SK-N-SH (cell line): ENCODE data around the gene NFAT5. TPM values are rescaled to one million over a fixed set of nuclear protein-coding genes. Genes with fewer than 3 reads are reported as not detected.
"Not testable (repeated sequence)": the region's sequence is repeated elsewhere in the genome, so short reads cannot be mapped to it uniquely, and the experiment has no call there.

ENCODE experiments used
- CTCF ChIA-PET: fragments of 300-600, 350-600 bp; formaldehyde crosslinking; extraction: SDS; loops from one replicate; lab custom pipeline; 2021; lab: Yijun Ruan, JAX
- POLR2A ChIA-PET: fragments of 350-600 bp; sonication (Branson Sonifier 250); formaldehyde crosslinking; extraction: SDS; loops from one replicate; lab custom pipeline; 2020; ENCODE audit warnings: antibody characterized with exemption, inconsistent platforms; lab: Yijun Ruan, JAX
- DNase-seq: peaks from one replicate; pipeline ENCODE4 v3.0.0; 2012
- H2AFZ ChIP-seq: fragments of 200-600 bp; sonication (generic); 2 replicates; pipeline ENCODE4 v1.8.1; 2016; ENCODE audit warnings: antibody characterized with exemption, mild to moderate bottlenecking, low read depth
- H3F3A ChIP-seq: fragments of 200-600 bp; sonication (generic); replicated peaks from 2 replicates; pipeline ENCODE3; 2016; ENCODE audit warnings: antibody characterized with exemption, mild to moderate bottlenecking; ENCODE audit not compliant: insufficient read depth
- H3K27ac ChIP-seq, 2 experiments: fragments of 200-500 bp in 1 of 2; fragments of 200-600 bp in 1 of 2; sonication (Bioruptor generic) in 1 of 2; sonication (generic), shearing (Covaris generic) in 1 of 2; 2 replicates each; pipeline versions ENCODE4 v1.5.1 to v1.6.1; 2014 to 2016; ENCODE audit warnings: low read depth in 2 of 2, inconsistent platforms in 1 of 2, low read length in 1 of 2, mild to moderate bottlenecking in 1 of 2, mixed read lengths in 1 of 2
- H3K27me3 ChIP-seq: fragments of 200-600 bp; sonication (generic), shearing (Covaris generic); 2 replicates; pipeline ENCODE4 v1.6.1; 2016; ENCODE audit warnings: mixed run types; ENCODE audit not compliant: insufficient read depth
- H3K36me3 ChIP-seq, 2 experiments: fragments of 200-500 bp in 1 of 2; fragments of 200-600 bp in 1 of 2; sonication (Bioruptor generic) in 1 of 2; sonication (generic) in 1 of 2; replicated peaks in 1 of 2; 2 replicates each; pipeline versions ENCODE3 to v1.5.1; 2014 to 2016; ENCODE audit warnings: low read length in 1 of 2, mild to moderate bottlenecking in 1 of 2; ENCODE audit not compliant: insufficient read depth in 2 of 2, control insufficient read depth in 1 of 2
- H3K4me1 ChIP-seq, 2 experiments: fragments of 200-500 bp in 1 of 2; fragments of 200-600 bp in 1 of 2; sonication (Bioruptor generic) in 1 of 2; sonication (generic), shearing (Covaris generic) in 1 of 2; 2 replicates each; pipeline versions ENCODE4 v1.5.1 to v1.6.1; 2014 to 2016; ENCODE audit warnings: low read depth in 1 of 2, low read length in 1 of 2, mixed run types in 1 of 2; ENCODE audit not compliant: insufficient read depth in 2 of 2, control insufficient read depth in 1 of 2
- H3K4me2 ChIP-seq: fragments of 200-600 bp; sonication (generic), shearing (Covaris generic); 2 replicates; pipeline ENCODE4 v1.6.1; 2017; ENCODE audit warnings: mixed run types
- H3K4me3 ChIP-seq, 2 experiments: fragments of 200-500 bp in 1 of 2; fragments of 200-600 bp in 1 of 2; sonication (Bioruptor generic) in 1 of 2; sonication (generic), shearing (Covaris generic) in 1 of 2; 2 replicates each; pipeline versions ENCODE4 v1.5.1 to v1.8.1; 2014 to 2016; ENCODE audit warnings: low read depth in 2 of 2, inconsistent platforms in 1 of 2, low read length in 1 of 2, mild to moderate bottlenecking in 1 of 2, mixed read lengths in 1 of 2, moderate library complexity in 1 of 2
- H3K79me2 ChIP-seq: fragments of 200-600 bp; sonication (generic); 2 replicates; pipeline ENCODE4 v1.8.1; 2017; ENCODE audit warnings: mild to moderate bottlenecking; ENCODE audit not compliant: insufficient read depth
- H3K9ac ChIP-seq: fragments of 200-600 bp; sonication (generic); 2 replicates; pipeline ENCODE4 v1.6.1; 2017; ENCODE audit warnings: mixed run types
- H3K9me2 ChIP-seq: fragments of 200-600 bp; sonication (generic); 2 replicates; pipeline ENCODE4 v1.6.1; 2017; ENCODE audit warnings: mixed run types
- H3K9me3 ChIP-seq: fragments of 200-600 bp; sonication (generic); 2 replicates; pipeline ENCODE4 v1.6.1; 2017; ENCODE audit warnings: mixed run types, mild to moderate bottlenecking, moderate library complexity
- H4K20me1 ChIP-seq: fragments of 200-600 bp; sonication (generic); 2 replicates; pipeline ENCODE4 v1.6.1; 2017; ENCODE audit warnings: mild to moderate bottlenecking, mixed run types; ENCODE audit not compliant: insufficient read depth
- ELF1 ChIP-seq: IDR thresholded peaks from 2 replicates; pipeline ENCODE4 v1.4.0; 2012
- FOXM1 ChIP-seq: IDR thresholded peaks from 2 replicates; pipeline ENCODE4 v1.4.0; 2012; ENCODE audit warnings: low read depth, mild to moderate bottlenecking
- GATA2 ChIP-seq: sonication (generic); formaldehyde crosslinking; IDR thresholded peaks from 2 replicates; pipeline ENCODE4 v1.5.0; 2020; ENCODE audit warnings: mild to moderate bottlenecking, missing genetic modification reagents
- NFIC ChIP-seq: IDR thresholded peaks from 2 replicates; pipeline ENCODE4 v1.4.0; 2012; ENCODE audit warnings: borderline replicate concordance
- NRF1 ChIP-seq: IDR thresholded peaks from 2 replicates; pipeline ENCODE4 v1.6.1; 2012; ENCODE audit warnings: low read depth, mild to moderate bottlenecking, low read length
- POLR2AphosphoS5 ChIP-seq: IDR thresholded peaks from 2 replicates; pipeline ENCODE4 v1.6.1; 2012; ENCODE audit warnings: low read depth, low read length
- RCOR1 ChIP-seq: fragments of 150-350 bp; IDR thresholded peaks from 2 replicates; pipeline ENCODE4 v1.6.1; 2017; ENCODE audit warnings: antibody characterized with exemption, low read length
- SIN3A ChIP-seq: IDR thresholded peaks from 2 replicates; pipeline ENCODE4 v1.6.1; 2012; ENCODE audit warnings: low read depth, mild to moderate bottlenecking, low read length, moderate library complexity, borderline replicate concordance
- TAF1 ChIP-seq: IDR thresholded peaks from 2 replicates; pipeline ENCODE4 v1.6.1; 2012; ENCODE audit warnings: low read depth, mild to moderate bottlenecking, low read length, moderate library complexity, borderline replicate concordance
- TCF12 ChIP-seq: IDR thresholded peaks from 2 replicates; pipeline ENCODE4 v1.4.0; 2012
- TEAD4 ChIP-seq: IDR thresholded peaks from 2 replicates; pipeline ENCODE4 v1.4.0; 2012; ENCODE audit warnings: mild to moderate bottlenecking, borderline replicate concordance; ENCODE audit not compliant: insufficient read depth
- WGBS: methylation state at CpG from one replicate; pipeline ENCODE4 v1.1.6; 2017; ENCODE audit warnings: low lambda C conversion rate; 5-methylcytosine and 5-hydroxymethylcytosine counted together
- polyA plus RNA-seq, 3 experiments: library from polyadenylated mRNA; depleted of rRNA; stranded (reverse); fragments of >200 nt; gene quantifications; 2 replicates each; pipeline ENCODE4 v1.2.3, GENCODE V29; 2012
- TF ChIP-seq, protein P1 (sequence below): IDR thresholded peaks from 2 replicates; pipeline ENCODE4 v1.4.0; 2012; ENCODE audit warnings: low read depth, borderline replicate concordance
- TF ChIP-seq, protein P2 (sequence below): fragments of 200-600 bp; sonication (generic); IDR thresholded peaks from 2 replicates; pipeline ENCODE4 v1.6.1; 2017; ENCODE audit warnings: antibody characterized with exemption, mild to moderate bottlenecking, moderate library complexity
- TF ChIP-seq, protein P3 (sequence below): IDR thresholded peaks from 2 replicates; pipeline ENCODE4 v1.4.0; 2012; ENCODE audit warnings: low read depth, borderline replicate concordance

NFAT5 gene
- polyA plus RNA-seq, 1 of the 3 experiments (the other 2 are of a cell fraction), result 7.2 TPM

DNA sequence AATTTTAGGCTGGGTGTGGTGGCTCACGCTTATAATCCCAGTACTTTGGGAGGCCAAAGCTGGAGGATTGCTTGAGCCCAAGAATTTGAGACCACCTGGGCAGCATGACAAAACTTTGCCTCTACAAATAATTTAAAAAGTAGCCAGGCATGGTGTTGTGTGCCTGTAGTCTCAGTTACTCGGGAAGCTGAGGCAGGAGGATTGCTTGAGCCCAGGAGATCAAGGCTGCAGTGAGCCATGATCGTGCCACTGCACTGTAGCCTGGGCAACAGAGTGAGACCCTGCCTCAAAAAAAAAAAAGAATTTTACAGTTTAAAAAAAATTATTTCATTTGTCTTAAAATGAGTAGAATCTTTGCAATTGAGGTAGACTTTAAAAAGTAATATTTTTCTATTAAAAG lies 78.2 kb downstream of the NFAT5 start:
- H3K9me3 ChIP-seq, H3K4me2 ChIP-seq, H3F3A ChIP-seq, H3K9ac ChIP-seq, DNase-seq, H3K9me2 ChIP-seq, H3K27ac ChIP-seq, CTCF ChIA-PET, H3K27me3 ChIP-seq, POLR2A ChIA-PET, H3K4me1 ChIP-seq, H2AFZ ChIP-seq, H3K4me3 ChIP-seq: not testable (repeated sequence)
- Histone ChIP-seq H3K79me2 (peaks cover 70% of the 10 kb centered on the region), H3K36me3 (peaks cover 21 to 57% of the 10 kb centered on the region in 2 experiments), H4K20me1 (peaks cover 19% of the 10 kb centered on the region; the same call in 1 of the 2 replicates)
- 95% methylated on average over 3 of the region's 3 CpGs for WGBS

DNA sequence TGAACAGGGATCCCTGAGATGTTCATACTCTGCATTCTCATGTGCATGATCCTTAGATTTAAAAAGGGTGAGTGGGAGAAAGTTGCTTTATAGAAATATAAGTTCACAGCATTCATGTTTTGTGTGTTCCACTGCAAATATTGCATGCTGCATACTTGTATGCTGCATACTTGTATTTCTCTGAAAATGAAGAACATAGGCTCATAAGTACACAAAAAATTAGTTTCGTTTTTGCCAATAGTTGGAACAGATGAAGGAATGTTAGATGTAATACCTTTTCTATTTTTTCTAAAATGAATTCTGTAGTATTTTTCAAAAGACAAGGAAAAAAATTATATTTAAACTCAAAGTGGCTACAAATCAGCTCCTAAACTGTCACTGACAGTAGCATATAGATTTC lies 79.0 kb downstream of the NFAT5 start:
- Histone ChIP-seq H3F3A (peaks cover 10% of the 10 kb centered on the region), H4K20me1 (peaks cover 19% of the 10 kb centered on the region; the same call in 1 of the 2 replicates), H3K79me2 (peaks cover 71% of the 10 kb centered on the region), H3K4me1 (no peaks in the 10 kb centered on the region; a peak in 1 of 4 replicates), H3K27ac (no peak overlapping the region), H3K27me3 (no peaks in the 10 kb centered on the region), H3K9ac (no peak overlapping the region), H3K4me2 (no peak overlapping the region), H3K4me3 (no peak overlapping the region), H3K36me3 (peaks cover 29 to 60% of the 10 kb centered on the region in 2 experiments), H2AFZ (no peak overlapping the region), H3K9me2 (no peaks in the 10 kb centered on the region; the same call in 1 of the 2 replicates), H3K9me3 (no peaks in the 10 kb centered on the region)
- DNase-seq, result no peak
- CTCF ChIA-PET, result no interaction called here
- TF ChIP-seq POLR2AphosphoS5 (no peak), FOXM1 (no peak), TAF1 (no peak), RCOR1 (no peak), NFIC (no peak), TEAD4 (no peak), GATA2 (CRISPR knock-in tag) (no peak), TCF12 (no peak), SIN3A (no peak), NRF1 (no peak), ELF1 (no peak)
- TF ChIP-seq, protein P1, sequence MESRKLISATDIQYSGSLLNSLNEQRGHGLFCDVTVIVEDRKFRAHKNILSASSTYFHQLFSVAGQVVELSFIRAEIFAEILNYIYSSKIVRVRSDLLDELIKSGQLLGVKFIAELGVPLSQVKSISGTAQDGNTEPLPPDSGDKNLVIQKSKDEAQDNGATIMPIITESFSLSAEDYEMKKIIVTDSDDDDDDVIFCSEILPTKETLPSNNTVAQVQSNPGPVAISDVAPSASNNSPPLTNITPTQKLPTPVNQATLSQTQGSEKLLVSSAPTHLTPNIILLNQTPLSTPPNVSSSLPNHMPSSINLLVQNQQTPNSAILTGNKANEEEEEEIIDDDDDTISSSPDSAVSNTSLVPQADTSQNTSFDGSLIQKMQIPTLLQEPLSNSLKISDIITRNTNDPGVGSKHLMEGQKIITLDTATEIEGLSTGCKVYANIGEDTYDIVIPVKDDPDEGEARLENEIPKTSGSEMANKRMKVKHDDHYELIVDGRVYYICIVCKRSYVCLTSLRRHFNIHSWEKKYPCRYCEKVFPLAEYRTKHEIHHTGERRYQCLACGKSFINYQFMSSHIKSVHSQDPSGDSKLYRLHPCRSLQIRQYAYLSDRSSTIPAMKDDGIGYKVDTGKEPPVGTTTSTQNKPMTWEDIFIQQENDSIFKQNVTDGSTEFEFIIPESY, result no peak
- TF ChIP-seq, protein P2, sequence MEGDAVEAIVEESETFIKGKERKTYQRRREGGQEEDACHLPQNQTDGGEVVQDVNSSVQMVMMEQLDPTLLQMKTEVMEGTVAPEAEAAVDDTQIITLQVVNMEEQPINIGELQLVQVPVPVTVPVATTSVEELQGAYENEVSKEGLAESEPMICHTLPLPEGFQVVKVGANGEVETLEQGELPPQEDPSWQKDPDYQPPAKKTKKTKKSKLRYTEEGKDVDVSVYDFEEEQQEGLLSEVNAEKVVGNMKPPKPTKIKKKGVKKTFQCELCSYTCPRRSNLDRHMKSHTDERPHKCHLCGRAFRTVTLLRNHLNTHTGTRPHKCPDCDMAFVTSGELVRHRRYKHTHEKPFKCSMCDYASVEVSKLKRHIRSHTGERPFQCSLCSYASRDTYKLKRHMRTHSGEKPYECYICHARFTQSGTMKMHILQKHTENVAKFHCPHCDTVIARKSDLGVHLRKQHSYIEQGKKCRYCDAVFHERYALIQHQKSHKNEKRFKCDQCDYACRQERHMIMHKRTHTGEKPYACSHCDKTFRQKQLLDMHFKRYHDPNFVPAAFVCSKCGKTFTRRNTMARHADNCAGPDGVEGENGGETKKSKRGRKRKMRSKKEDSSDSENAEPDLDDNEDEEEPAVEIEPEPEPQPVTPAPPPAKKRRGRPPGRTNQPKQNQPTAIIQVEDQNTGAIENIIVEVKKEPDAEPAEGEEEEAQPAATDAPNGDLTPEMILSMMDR, result no peak
- TF ChIP-seq, protein P3, sequence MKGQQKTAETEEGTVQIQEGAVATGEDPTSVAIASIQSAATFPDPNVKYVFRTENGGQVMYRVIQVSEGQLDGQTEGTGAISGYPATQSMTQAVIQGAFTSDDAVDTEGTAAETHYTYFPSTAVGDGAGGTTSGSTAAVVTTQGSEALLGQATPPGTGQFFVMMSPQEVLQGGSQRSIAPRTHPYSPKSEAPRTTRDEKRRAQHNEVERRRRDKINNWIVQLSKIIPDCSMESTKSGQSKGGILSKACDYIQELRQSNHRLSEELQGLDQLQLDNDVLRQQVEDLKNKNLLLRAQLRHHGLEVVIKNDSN, result no peak
- 81% methylated on average over 1 of the region's 1 CpG for WGBS
- POLR2A ChIA-PET, result no interaction called here
